Mucosa of descending colon (tissue), 3 donors: ENCODE data around the gene C1orf232. TPM values are rescaled to one million over a fixed set of nuclear protein-coding genes. Genes with fewer than 3 reads are reported as not detected.

Source experiments
- ATAC-seq: fragments of 200-7000 bp; cut with Tn5 transposase; one replicate; pipeline ENCODE4 v1.9.1; 2020; ENCODE audit warnings: mild to moderate bottlenecking, moderate library complexity
- DNase-seq, 3 donors: peaks; one replicate each; pipeline ENCODE4 v3.0.0-alpha.2; 2020
- H3K36me3 ChIP-seq: fragments of 200-600 bp; one replicate; pipeline ENCODE4 v1.8.0; 2021; ENCODE audit warnings: low read depth, mild to moderate bottlenecking
- H3K4me1 ChIP-seq: fragments of 200-600 bp; one replicate; pipeline ENCODE4 v1.8.0; 2021; ENCODE audit warnings: low read depth, mild to moderate bottlenecking
- H3K4me3 ChIP-seq: fragments of 200-600 bp; one replicate; pipeline ENCODE4 v1.8.0; 2021; ENCODE audit warnings: mild to moderate bottlenecking
- H3K9me3 ChIP-seq: fragments of 200-600 bp; one replicate; pipeline ENCODE4 v1.8.0; 2021; ENCODE audit warnings: mild to moderate bottlenecking
- CTCF ChIP-seq: fragments of 200-600 bp; IDR thresholded peaks from one replicate; pipeline ENCODE4 v1.8.0; 2022; ENCODE audit warnings: antibody characterized with exemption, mild to moderate bottlenecking
- intact Hi-C, 2 donors: fragments of 100-400 bp; cut with DNase I in 1 of 2; cut with micrococcal nuclease in 1 of 2; formaldehyde crosslinking; loops; one replicate each; pipeline versions ENCODE4 v1.11.0 to v1.11.1; 2022; cut with DNase I, micrococcal nuclease
- total RNA-seq, 3 donors: library from RNA; stranded (reverse); fragmentation: NEBNext Ultra II Directional in 2 of 3; extraction: Animal tissue kit (Norgen Biotek cat#: 25700) in 2 of 3; gene quantifications; one replicate each; pipeline versions ENCODE4 v1.2.1 to v1.2.4, GENCODE V29; 2021 to 2023
- donor health status: DM: no; HTN: no; CAD: no; lungs with moderate emphysema.
- donor health status: DM: no; HTN: no; CAD: no.
- donor health status: DM: no; HTN: yes; CAD: no.

The C1orf232 gene
- total RNA-seq, 3 donors from 2014 or later = not detected

GRCh38 chr1:26175346-26175745 lies 6.6 kb upstream of the C1orf232 start:
- Histone ChIP-seq H3K36me3 (no peaks in the 10 kb centered on the region), H3K9me3 (no peaks in the 10 kb centered on the region), H3K4me1 (peaks cover 2% of the 10 kb centered on the region), H3K4me3 (no peak overlapping the region)
- intact Hi-C loops = no loop called here
- no peak for TF ChIP-seq CTCF
- DNase-seq (no peak), ATAC-seq (no peak)

- H3K4me3 ChIP-seq = no peak within 1 kb of the TSS
- no peak for TF ChIP-seq CTCF
- ATAC-seq (no peak), DNase-seq (no peak)
- H3K9me3 ChIP-seq = no peaks in the 10 kb centered on the region
- intact Hi-C loops = no loop called here
- peaks cover 6% of the 10 kb centered on the region for H3K4me1 ChIP-seq
- no peaks in the 10 kb centered on the region for H3K36me3 ChIP-seq
These were observed 2.6 kb upstream of the C1orf232 start, which contains the start of gene ZNF593OS for GRCh38 chr1:26171084-26172072. ZNF593OS (minus strand) TSS chr1:26171832; CDS start chr1:26171661, 171 bp downstream.

- Histone ChIP-seq H3K4me1 (peaks cover 6% of the 10 kb centered on the region), H3K4me3 (peak overlapping the region; percentile 40), H3K36me3 (no peaks in the 10 kb centered on the region), H3K9me3 (no peaks in the 10 kb centered on the region)
- intact Hi-C loops = no loop called here
- ATAC-seq (peak; percentile 15), DNase-seq (no peak)
- no peak for TF ChIP-seq CTCF
These were observed 1.7 kb upstream of the C1orf232 start for GRCh38 chr1:26170472-26170821.

- intact Hi-C loops = loop anchor here in 1 of 2 donors (2.0 kb wide), 1 partner anchor 65 kb away; the partner anchor contains the start of gene CEP85
- H3K4me3 ChIP-seq = peak within 1 kb of the TSS; percentile 40
- DNase-seq = peak; percentile 95
These were observed 1.1 kb upstream of the C1orf232 start, which contains the start of gene ZNF593 for GRCh38 chr1:26169669-26170471. ZNF593 (plus strand) TSS chr1:26169908; CDS start chr1:26169984, 76 bp downstream.

More at GRCh38 chr1:26169669-26170471, 1.1 kb upstream of the C1orf232 start, which contains the start of gene ZNF593:
- Histone ChIP-seq H3K36me3 (no peaks in the 10 kb centered on the region), H3K9me3 (no peaks in the 10 kb centered on the region), H3K4me1 (peaks cover 6% of the 10 kb centered on the region)
- TF ChIP-seq CTCF = peak; percentile 90
- ATAC-seq = peak; percentile 98
